Prostate gland (tissue), 2 donors: ENCODE measurements around the gene HERPUD1.

ENCODE experiments used
- POLR2A ChIP-seq: fragments of 450-650 bp; IDR thresholded peaks from one replicate; pipeline ENCODE4 v1.6.1; 2016; ENCODE audit warnings: antibody characterized with exemption, mild to moderate bottlenecking
- POLR2AphosphoS5 ChIP-seq: sonication (generic); formaldehyde crosslinking; IDR thresholded peaks from one replicate; pipeline ENCODE4 v1.6.1; 2017; ENCODE audit warnings: antibody characterized with exemption
- TF ChIP-seq, protein P1 (sequence below), 4 experiments: fragments of 200-600 bp in 2 of 4; fragments of 450-650 bp in 2 of 4; sonication (generic) in 2 of 4; IDR thresholded peaks; 1 replicate in 3 of 4; 2 replicates in 1 of 4; pipeline ENCODE4 v1.5.1; 2016 to 2019; ENCODE audit warnings: antibody characterized with exemption in 4 of 4, mild to moderate bottlenecking in 2 of 4, moderate library complexity in 2 of 4

- TF ChIP-seq, protein P1, sequence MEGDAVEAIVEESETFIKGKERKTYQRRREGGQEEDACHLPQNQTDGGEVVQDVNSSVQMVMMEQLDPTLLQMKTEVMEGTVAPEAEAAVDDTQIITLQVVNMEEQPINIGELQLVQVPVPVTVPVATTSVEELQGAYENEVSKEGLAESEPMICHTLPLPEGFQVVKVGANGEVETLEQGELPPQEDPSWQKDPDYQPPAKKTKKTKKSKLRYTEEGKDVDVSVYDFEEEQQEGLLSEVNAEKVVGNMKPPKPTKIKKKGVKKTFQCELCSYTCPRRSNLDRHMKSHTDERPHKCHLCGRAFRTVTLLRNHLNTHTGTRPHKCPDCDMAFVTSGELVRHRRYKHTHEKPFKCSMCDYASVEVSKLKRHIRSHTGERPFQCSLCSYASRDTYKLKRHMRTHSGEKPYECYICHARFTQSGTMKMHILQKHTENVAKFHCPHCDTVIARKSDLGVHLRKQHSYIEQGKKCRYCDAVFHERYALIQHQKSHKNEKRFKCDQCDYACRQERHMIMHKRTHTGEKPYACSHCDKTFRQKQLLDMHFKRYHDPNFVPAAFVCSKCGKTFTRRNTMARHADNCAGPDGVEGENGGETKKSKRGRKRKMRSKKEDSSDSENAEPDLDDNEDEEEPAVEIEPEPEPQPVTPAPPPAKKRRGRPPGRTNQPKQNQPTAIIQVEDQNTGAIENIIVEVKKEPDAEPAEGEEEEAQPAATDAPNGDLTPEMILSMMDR (IDR thresholded peaks at IDR 0.05): no peak
- TF ChIP-seq POLR2A (no peak), POLR2AphosphoS5 (no peak)
Observed at GRCh38 chr16:56988161-56988947, 56.4 kb downstream of the HERPUD1 start.
